Right lobe of liver (tissue), 4 donors: ENCODE data around the gene NDUFA13.

Experiments used
- CTCF ChIP-seq, 4 donors: fragments of 200-600 bp in 3 of 4; fragments of 450-650 bp in 1 of 4; IDR thresholded peaks; one replicate each; pipeline versions ENCODE4 v1.5.1 to v1.8.0; 2016 to 2022; ENCODE audit warnings: antibody characterized with exemption in 4 of 4, mild to moderate bottlenecking in 2 of 4
- POLR2A ChIP-seq: fragments of 450-650 bp; IDR thresholded peaks from one replicate; pipeline ENCODE4 v1.6.1; 2017; ENCODE audit warnings: antibody characterized with exemption, mild to moderate bottlenecking
- donor health status: DM: no; HTN: no; CAD: no.
- donor health status: DM: no; HTN: no; CAD: no.
- donor health status: DM: no; HTN: yes; CAD: no.

GRCh38 chr19:19530423-19530804 is 14.4 kb downstream of the NDUFA13 start:
- TF ChIP-seq POLR2A, result no peak
- TF ChIP-seq CTCF (IDR thresholded peaks at IDR 0.05), result no peak
